ENCODE data around the gene GNAI3. TPM values are rescaled to one million over a fixed set of nuclear protein-coding genes. Genes with fewer than 3 reads are reported as not detected.

Gene GNAI3
- polyA plus RNA-seq, 2 of the 4 experiments (the other 2 are of a cell fraction), result 5.3 to 8.7 TPM

GRCh38 chr1:109621379-109622136 lies 73.1 kb downstream of the GNAI3 start:
- H3K9me3 ChIP-seq, result no peaks in the 10 kb centered on the region
- peaks cover 31% of the 10 kb centered on the region for H3K4me1 ChIP-seq
- FAIRE-seq (no peak), DNase-seq (ENCODE audit: low read depth in 1 of 2, low spot score in 1 of 2) (no peak), ATAC-seq (no peak)
- peak overlapping the region; percentile 93 to 98 for H3K27ac ChIP-seq
- peak overlapping the region; percentile 89 for H3K4me2 ChIP-seq
- POLR2A ChIA-PET, result interaction anchor here (1.4 kb wide), 1 partner anchor 15 kb away, joined by 3 read pairs; no protein-coding TSS in a partner anchor
- 51% methylated on average over 10 of the region's 13 CpGs for WGBS (ENCODE audit: missing lambda C conversion rate)
- TF ChIP-seq, protein P1, sequence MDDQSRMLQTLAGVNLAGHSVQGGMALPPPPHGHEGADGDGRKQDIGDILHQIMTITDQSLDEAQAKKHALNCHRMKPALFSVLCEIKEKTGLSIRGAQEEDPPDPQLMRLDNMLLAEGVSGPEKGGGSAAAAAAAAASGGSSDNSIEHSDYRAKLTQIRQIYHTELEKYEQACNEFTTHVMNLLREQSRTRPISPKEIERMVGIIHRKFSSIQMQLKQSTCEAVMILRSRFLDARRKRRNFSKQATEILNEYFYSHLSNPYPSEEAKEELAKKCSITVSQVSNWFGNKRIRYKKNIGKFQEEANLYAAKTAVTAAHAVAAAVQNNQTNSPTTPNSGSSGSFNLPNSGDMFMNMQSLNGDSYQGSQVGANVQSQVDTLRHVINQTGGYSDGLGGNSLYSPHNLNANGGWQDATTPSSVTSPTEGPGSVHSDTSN (IDR thresholded peaks at IDR 0.05), result no peak
- TF ChIP-seq ZC3H11A (IDR thresholded peaks at IDR 0.05), result no peak
- TF ChIP-seq CHD2 (IDR thresholded peaks at IDR 0.05; ENCODE audit: low read length, partially characterized antibody), result no peak
- TF ChIP-seq JUN (IDR thresholded peaks at IDR 0.05), result no peak
- TF ChIP-seq FOXS1 (CRISPR knock-in tag; IDR thresholded peaks at IDR 0.05), result no peak
- TF ChIP-seq, protein P2, sequence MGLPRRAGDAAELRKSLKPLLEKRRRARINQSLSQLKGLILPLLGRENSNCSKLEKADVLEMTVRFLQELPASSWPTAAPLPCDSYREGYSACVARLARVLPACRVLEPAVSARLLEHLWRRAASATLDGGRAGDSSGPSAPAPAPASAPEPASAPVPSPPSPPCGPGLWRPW (IDR thresholded peaks at IDR 0.05), result no peak
- TF ChIP-seq RCOR1 (IDR thresholded peaks at IDR 0.05; ENCODE audit: low read depth, low read length), result no peak
- TF ChIP-seq, protein P3, sequence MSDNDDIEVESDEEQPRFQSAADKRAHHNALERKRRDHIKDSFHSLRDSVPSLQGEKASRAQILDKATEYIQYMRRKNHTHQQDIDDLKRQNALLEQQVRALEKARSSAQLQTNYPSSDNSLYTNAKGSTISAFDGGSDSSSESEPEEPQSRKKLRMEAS (IDR thresholded peaks at IDR 0.05), result no peak
- no peak for TF ChIP-seq RFX5 (IDR thresholded peaks at IDR 0.05)
- TF ChIP-seq CTCF (IDR thresholded peaks at IDR 0.05), result no peak
- TF ChIP-seq BHLHE40 (IDR thresholded peaks at IDR 0.05; ENCODE audit: low read depth, low read length), result no peak
- no peak for TF ChIP-seq BCL3 (IDR thresholded peaks at IDR 0.05)
- TF ChIP-seq, protein P4, sequence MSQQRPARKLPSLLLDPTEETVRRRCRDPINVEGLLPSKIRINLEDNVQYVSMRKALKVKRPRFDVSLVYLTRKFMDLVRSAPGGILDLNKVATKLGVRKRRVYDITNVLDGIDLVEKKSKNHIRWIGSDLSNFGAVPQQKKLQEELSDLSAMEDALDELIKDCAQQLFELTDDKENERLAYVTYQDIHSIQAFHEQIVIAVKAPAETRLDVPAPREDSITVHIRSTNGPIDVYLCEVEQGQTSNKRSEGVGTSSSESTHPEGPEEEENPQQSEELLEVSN (IDR thresholded peaks at IDR 0.05; ENCODE audit: borderline replicate concordance, low read depth), result no peak
- no peak for TF ChIP-seq HOXA7 (CRISPR knock-in tag; IDR thresholded peaks at IDR 0.05)
- TF ChIP-seq EHMT2 (IDR thresholded peaks at IDR 0.05; ENCODE audit: low read depth), result no peak
- TF ChIP-seq POLR2AphosphoS2 (conservative IDR thresholded peaks at IDR 0.05; ENCODE audit: low read length), result no peak
- TF ChIP-seq HOXB5 (CRISPR knock-in tag; IDR thresholded peaks at IDR 0.05), result no peak
- TF ChIP-seq CBX8 (IDR thresholded peaks at IDR 0.05), result no peak
- CTCF ChIA-PET, result interaction anchor here (0.8 kb wide), 1 partner anchor 344 kb away, joined by 3 read pairs; no protein-coding TSS in a partner anchor
- peak overlapping the region; percentile 90 for H3K4me3 ChIP-seq

GRCh38 chr1:109622137-109622892 lies 73.9 kb downstream of the GNAI3 start:
- no peak for FAIRE-seq
- H3K4me1 ChIP-seq, result peaks cover 27% of the 10 kb centered on the region
- POLR2A ChIA-PET, result no interaction called here
- DNase-seq (ENCODE audit: low read depth in 1 of 2, low spot score in 1 of 2), result no peak
- TF ChIP-seq, protein P5, sequence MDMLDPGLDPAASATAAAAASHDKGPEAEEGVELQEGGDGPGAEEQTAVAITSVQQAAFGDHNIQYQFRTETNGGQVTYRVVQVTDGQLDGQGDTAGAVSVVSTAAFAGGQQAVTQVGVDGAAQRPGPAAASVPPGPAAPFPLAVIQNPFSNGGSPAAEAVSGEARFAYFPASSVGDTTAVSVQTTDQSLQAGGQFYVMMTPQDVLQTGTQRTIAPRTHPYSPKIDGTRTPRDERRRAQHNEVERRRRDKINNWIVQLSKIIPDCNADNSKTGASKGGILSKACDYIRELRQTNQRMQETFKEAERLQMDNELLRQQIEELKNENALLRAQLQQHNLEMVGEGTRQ (IDR thresholded peaks at IDR 0.05), result no peak
- TF ChIP-seq HDAC2 (IDR thresholded peaks at IDR 0.05) (no peak), EHF (CRISPR knock-in tag; IDR thresholded peaks at IDR 0.05) (no peak), EHMT2 (IDR thresholded peaks at IDR 0.05; ENCODE audit: low read depth) (no peak), POLR2AphosphoS2 (conservative IDR thresholded peaks at IDR 0.05; ENCODE audit: low read length) (no peak), MYC (IDR thresholded peaks at IDR 0.05; ENCODE audit: borderline replicate concordance, low read length) (no peak), CHD4 (IDR thresholded peaks at IDR 0.05; ENCODE audit: borderline replicate concordance) (no peak), PHF8 (IDR thresholded peaks at IDR 0.05; ENCODE audit: borderline replicate concordance, low read depth) (no peak), BHLHE40 (IDR thresholded peaks at IDR 0.05; ENCODE audit: low read depth, low read length) (no peak)
- H3K4me2 ChIP-seq, result peak overlapping the region; percentile 89; the same call in 2 of the 3 replicates
- 100% methylated on average over 4 of the region's 11 CpGs for WGBS (ENCODE audit: missing lambda C conversion rate)
- no peaks in the 10 kb centered on the region for H3K9me3 ChIP-seq
- ATAC-seq, result no peak
- CTCF ChIA-PET, result no interaction called here
- no peak overlapping the region for H3K4me3 ChIP-seq
- H3K27ac ChIP-seq, result 0 out of 6 replicates have a peak overlapping the region, but pooled peaks of 1 of the 2 experiments have one; percentile 13

Measured in A549 (cell line).